Measurements from ENCODE around the gene SLC25A15.
"Not testable (repeated sequence)": the region's sequence is repeated elsewhere in the genome, so short reads cannot be mapped to it uniquely, and the experiment has no call there.

The SLC25A15 gene

DNA sequence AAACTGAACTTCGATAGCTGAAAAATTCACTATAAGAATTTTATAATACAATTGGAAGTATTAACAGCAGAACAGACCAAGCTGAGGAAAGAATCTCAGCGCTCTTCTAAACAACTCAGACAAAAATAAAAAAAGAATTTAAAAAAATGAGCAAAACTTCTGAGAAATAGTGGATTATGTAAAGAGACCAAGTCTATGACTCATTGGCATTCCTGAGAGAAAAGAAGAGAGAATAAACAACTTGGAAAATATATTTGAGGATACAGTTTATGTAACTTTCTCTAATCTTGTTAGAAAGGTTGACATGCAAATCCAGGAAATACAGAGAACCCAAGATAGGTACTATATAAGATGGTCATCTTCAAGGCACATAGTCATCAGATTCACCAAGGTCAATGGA, 25.4 kb downstream of the SLC25A15 start:
- TF ChIP-seq, protein P1, sequence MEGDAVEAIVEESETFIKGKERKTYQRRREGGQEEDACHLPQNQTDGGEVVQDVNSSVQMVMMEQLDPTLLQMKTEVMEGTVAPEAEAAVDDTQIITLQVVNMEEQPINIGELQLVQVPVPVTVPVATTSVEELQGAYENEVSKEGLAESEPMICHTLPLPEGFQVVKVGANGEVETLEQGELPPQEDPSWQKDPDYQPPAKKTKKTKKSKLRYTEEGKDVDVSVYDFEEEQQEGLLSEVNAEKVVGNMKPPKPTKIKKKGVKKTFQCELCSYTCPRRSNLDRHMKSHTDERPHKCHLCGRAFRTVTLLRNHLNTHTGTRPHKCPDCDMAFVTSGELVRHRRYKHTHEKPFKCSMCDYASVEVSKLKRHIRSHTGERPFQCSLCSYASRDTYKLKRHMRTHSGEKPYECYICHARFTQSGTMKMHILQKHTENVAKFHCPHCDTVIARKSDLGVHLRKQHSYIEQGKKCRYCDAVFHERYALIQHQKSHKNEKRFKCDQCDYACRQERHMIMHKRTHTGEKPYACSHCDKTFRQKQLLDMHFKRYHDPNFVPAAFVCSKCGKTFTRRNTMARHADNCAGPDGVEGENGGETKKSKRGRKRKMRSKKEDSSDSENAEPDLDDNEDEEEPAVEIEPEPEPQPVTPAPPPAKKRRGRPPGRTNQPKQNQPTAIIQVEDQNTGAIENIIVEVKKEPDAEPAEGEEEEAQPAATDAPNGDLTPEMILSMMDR (IDR thresholded peaks at IDR 0.05; ENCODE audit: insufficient read depth, low read length, poor library complexity, severe bottlenecking) = no peak
- no peak for TF ChIP-seq EZH2phosphoT487 (conservative IDR thresholded peaks at IDR 0.05; ENCODE audit: low read length)
- Histone ChIP-seq H3K4me2 (ENCODE audit: low read depth, low read length, poor library complexity, severe bottlenecking) (no peak overlapping the region), H3K9me2 (replicated peaks; ENCODE audit: insufficient read depth, low read length) (no peaks in the 10 kb centered on the region), H3K79me2 (ENCODE audit: insufficient read depth, low read length) (no peaks in the 10 kb centered on the region), H4K20me1 (ENCODE audit: low read depth, low read length) (no peaks in the 10 kb centered on the region), H3F3A (ENCODE audit: insufficient read depth) (0 out of 2 replicates have a peak, but pooled peaks cover 4% of the 10 kb centered on the region), H2AFZ (ENCODE audit: low read depth, low read length, severe bottlenecking) (no peak overlapping the region), H3K27me3 (ENCODE audit: low read length) (no peaks in the 10 kb centered on the region), H3K9me3 (ENCODE audit: insufficient read depth, low read length) (no peaks in the 10 kb centered on the region), H3K4me3 (ENCODE audit: insufficient read depth, low read length, poor library complexity, severe bottlenecking) (no peak overlapping the region), H3K36me3 (ENCODE audit: low read length) (no peaks in the 10 kb centered on the region), H3K9ac (ENCODE audit: low read length) (no peak overlapping the region), H3K27ac (ENCODE audit: low read depth, low read length) (no peak overlapping the region)

- H3K4me3 ChIP-seq (ENCODE audit: insufficient read depth, low read length, poor library complexity, severe bottlenecking) = no peak overlapping the region
- H3K9ac ChIP-seq (ENCODE audit: low read length) = no peak overlapping the region
- no peaks in the 10 kb centered on the region for H3K36me3 ChIP-seq (ENCODE audit: low read length)
- no peak overlapping the region for H3K4me2 ChIP-seq (ENCODE audit: low read depth, low read length, poor library complexity, severe bottlenecking)
- H3K27ac ChIP-seq (ENCODE audit: low read depth, low read length) = no peak overlapping the region
- H4K20me1 ChIP-seq (ENCODE audit: low read depth, low read length) = no peaks in the 10 kb centered on the region
- no peaks in the 10 kb centered on the region for H3K27me3 ChIP-seq (ENCODE audit: low read length)
- H3F3A ChIP-seq (ENCODE audit: insufficient read depth) = no peaks in the 10 kb centered on the region
- H3K9me3 ChIP-seq (ENCODE audit: insufficient read depth, low read length) = no peaks in the 10 kb centered on the region
- no peak for TF ChIP-seq EZH2phosphoT487 (conservative IDR thresholded peaks at IDR 0.05; ENCODE audit: low read length)
- TF ChIP-seq, protein P1 (IDR thresholded peaks at IDR 0.05; ENCODE audit: insufficient read depth, low read length, poor library complexity, severe bottlenecking) = no peak
- H3K9me2 ChIP-seq (replicated peaks; ENCODE audit: insufficient read depth, low read length) = no peaks in the 10 kb centered on the region
- H2AFZ ChIP-seq (ENCODE audit: low read depth, low read length, severe bottlenecking) = no peak overlapping the region
- no peaks in the 10 kb centered on the region for H3K79me2 ChIP-seq (ENCODE audit: insufficient read depth, low read length)
Observed at GRCh38 chr13:40818926-40819325, 29.5 kb downstream of the SLC25A15 start.

DNA sequence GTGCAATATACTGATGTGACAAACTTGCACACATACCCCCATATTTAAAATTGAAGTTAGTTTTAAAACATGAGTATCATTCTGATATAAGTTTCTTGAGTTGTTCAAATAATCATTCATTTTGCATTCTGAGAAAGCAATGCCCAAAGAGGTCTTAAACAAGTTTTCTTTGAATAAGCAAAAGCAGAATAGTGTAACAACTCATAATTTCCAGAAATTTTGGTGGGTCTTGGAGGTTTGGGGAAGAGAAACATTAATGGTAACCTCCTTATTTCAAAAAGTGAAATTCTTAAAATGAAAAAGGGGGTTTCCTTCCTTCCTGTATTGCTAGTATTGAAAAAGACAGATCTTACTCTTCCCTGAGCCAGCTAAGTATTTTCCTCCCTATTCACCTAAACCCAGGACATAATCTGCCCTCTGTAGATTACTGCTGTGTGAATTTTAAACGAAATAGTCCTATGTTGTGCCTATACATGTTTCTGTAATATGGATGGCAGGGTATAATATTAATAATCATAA, 30.4 kb downstream of the SLC25A15 start:
- H3K9me2 ChIP-seq (replicated peaks; ENCODE audit: insufficient read depth, low read length) = no peaks in the 10 kb centered on the region
- no peak overlapping the region for H2AFZ ChIP-seq (ENCODE audit: low read depth, low read length, severe bottlenecking)

GRCh38 chr13:40839725-40840124, 50.3 kb downstream of the SLC25A15 start:
- H3K9me2 ChIP-seq (replicated peaks; ENCODE audit: insufficient read depth, low read length); H4K20me1 ChIP-seq (ENCODE audit: low read depth, low read length); H3K9ac ChIP-seq (ENCODE audit: low read length); H3K27ac ChIP-seq (ENCODE audit: low read depth, low read length); H3K79me2 ChIP-seq (ENCODE audit: insufficient read depth, low read length); H3F3A ChIP-seq (ENCODE audit: insufficient read depth); H3K9me3 ChIP-seq (ENCODE audit: insufficient read depth, low read length); H3K4me2 ChIP-seq (ENCODE audit: low read depth, low read length, poor library complexity, severe bottlenecking); H3K4me3 ChIP-seq (ENCODE audit: insufficient read depth, low read length, poor library complexity, severe bottlenecking); H3K36me3 ChIP-seq (ENCODE audit: low read length); H3K27me3 ChIP-seq (ENCODE audit: low read length); H2AFZ ChIP-seq (ENCODE audit: low read depth, low read length, severe bottlenecking): not testable (repeated sequence)

More for the DNA sequence above, 30.4 kb downstream of the SLC25A15 start:
- Histone ChIP-seq H3K36me3 (ENCODE audit: low read length) (no peaks in the 10 kb centered on the region), H3K4me3 (ENCODE audit: insufficient read depth, low read length, poor library complexity, severe bottlenecking) (no peak overlapping the region), H3F3A (ENCODE audit: insufficient read depth) (no peaks in the 10 kb centered on the region), H3K9me3 (ENCODE audit: insufficient read depth, low read length) (no peaks in the 10 kb centered on the region), H3K4me2 (ENCODE audit: low read depth, low read length, poor library complexity, severe bottlenecking) (no peak overlapping the region), H3K79me2 (ENCODE audit: insufficient read depth, low read length) (no peaks in the 10 kb centered on the region), H3K27me3 (ENCODE audit: low read length) (no peaks in the 10 kb centered on the region), H3K27ac (ENCODE audit: low read depth, low read length) (no peak overlapping the region), H3K9ac (ENCODE audit: low read length) (no peak overlapping the region), H4K20me1 (ENCODE audit: low read depth, low read length) (no peaks in the 10 kb centered on the region)
- TF ChIP-seq, protein P1 (IDR thresholded peaks at IDR 0.05; ENCODE audit: insufficient read depth, low read length, poor library complexity, severe bottlenecking) = no peak
- TF ChIP-seq EZH2phosphoT487 (conservative IDR thresholded peaks at IDR 0.05; ENCODE audit: low read length) = no peak

DNA sequence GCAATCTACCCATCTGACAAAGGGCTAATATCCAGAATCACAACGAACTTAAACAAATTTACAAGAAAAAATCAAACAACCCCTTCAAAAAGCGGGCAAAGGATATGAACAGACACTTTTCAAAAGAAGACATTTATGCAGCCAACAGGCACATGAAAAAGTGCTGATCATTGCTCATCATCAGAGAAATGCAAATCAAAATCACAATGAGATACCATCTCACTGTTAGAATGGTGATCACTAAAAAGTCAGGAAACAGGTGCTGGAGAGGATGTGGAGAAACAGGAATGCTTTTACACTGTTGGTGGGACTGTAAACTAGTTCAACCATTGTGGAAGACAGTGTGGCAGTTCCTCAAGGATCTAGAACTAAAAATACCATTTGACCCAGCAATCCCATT, 51.5 kb downstream of the SLC25A15 start:
- H3K9me3 ChIP-seq (ENCODE audit: insufficient read depth, low read length); H3K9me2 ChIP-seq (replicated peaks; ENCODE audit: insufficient read depth, low read length); H3K4me3 ChIP-seq (ENCODE audit: insufficient read depth, low read length, poor library complexity, severe bottlenecking); H3K4me2 ChIP-seq (ENCODE audit: low read depth, low read length, poor library complexity, severe bottlenecking); H3F3A ChIP-seq (ENCODE audit: insufficient read depth); H3K27ac ChIP-seq (ENCODE audit: low read depth, low read length); H3K79me2 ChIP-seq (ENCODE audit: insufficient read depth, low read length); H4K20me1 ChIP-seq (ENCODE audit: low read depth, low read length); H2AFZ ChIP-seq (ENCODE audit: low read depth, low read length, severe bottlenecking); H3K36me3 ChIP-seq (ENCODE audit: low read length); H3K27me3 ChIP-seq (ENCODE audit: low read length); H3K9ac ChIP-seq (ENCODE audit: low read length): not testable (repeated sequence)
